PC-9 (cell line): ENCODE measurements around the gene CNTNAP2.

Experiments used
- CTCF ChIP-seq: fragments of 200-600 bp; sonication (generic); conservative IDR thresholded peaks from 2 replicates; pipeline ENCODE4 v1.6.1; 2017; ENCODE audit warnings: mixed run types, antibody characterized with exemption, mild to moderate bottlenecking, moderate library complexity
- EZH2 ChIP-seq: fragments of 200-600 bp; sonication (generic); IDR thresholded peaks from 2 replicates; pipeline ENCODE4 v1.8.0; 2017; ENCODE audit warnings: antibody characterized with exemption, low read depth

- TF ChIP-seq CTCF: no peak
- no peak for TF ChIP-seq EZH2
Observed at GRCh38 chr7:148042935-148043631, 1926.5 kb downstream of the CNTNAP2 start.
